HG02759 (cell line): ENCODE results near the gene MRPS27.
"Not testable (repeated sequence)": the region's sequence is repeated elsewhere in the genome, so short reads cannot be mapped to it uniquely, and the experiment has no call there.

Source experiments
- ATAC-seq: cut with Tn5 transposase; IDR thresholded peaks from one replicate; pipeline ENCODE4 v1.9.1; 2021; ENCODE audit warnings: mild to moderate bottlenecking, moderate library complexity; ENCODE audit not compliant: unreplicated experiment

MRPS27 gene

GRCh38 chr5:72179028-72179815 lies 140.8 kb downstream of the MRPS27 start:
- ATAC-seq, result no peak

- peak; percentile 70 for ATAC-seq
Observed at GRCh38 chr5:72177538-72177937, 142.5 kb downstream of the MRPS27 start.

- no peak for ATAC-seq
Observed at GRCh38 chr5:72172786-72173185, 147.3 kb downstream of the MRPS27 start.

- peak; percentile 63 for ATAC-seq
Observed at GRCh38 chr5:72171667-72172066, 148.4 kb downstream of the MRPS27 start.

- ATAC-seq, result not testable (repeated sequence)
Observed at GRCh38 chr5:72171181-72171580, 148.9 kb downstream of the MRPS27 start.

- ATAC-seq, result no peak
Observed at GRCh38 chr5:72170101-72170500, 149.9 kb downstream of the MRPS27 start.
